Neutrophil (primary cell): Measurements from ENCODE around the gene LRP10.

ENCODE experiments used
- H3K27ac ChIP-seq: fragments of 200-600 bp; sonication (generic); 2 replicates; pipeline ENCODE4 v1.5.1; 2016; ENCODE audit warnings: mild to moderate bottlenecking, moderate library complexity
- H3K27me3 ChIP-seq: fragments of 200-600 bp; sonication (generic); 2 replicates; pipeline ENCODE4 v1.6.0; 2016; ENCODE audit warnings: mild to moderate bottlenecking
- H3K36me3 ChIP-seq: fragments of 200-600 bp; sonication (generic); 2 replicates; pipeline ENCODE4 v1.5.1; 2017
- H3K4me1 ChIP-seq, 2 experiments: fragments of 200-600 bp in 1 of 2; sonication (generic) in 1 of 2; 1 replicate in 1 of 2; 2 replicates in 1 of 2; pipeline versions ENCODE4 v1.5.1 to v1.6.1; 2013 to 2016; ENCODE audit warnings: low read depth in 1 of 2, low read length in 1 of 2, mild to moderate bottlenecking in 1 of 2, moderate library complexity in 1 of 2; ENCODE audit not compliant: control insufficient read depth in 1 of 2, insufficient read depth in 1 of 2
- H3K4me3 ChIP-seq, 2 experiments: fragments of 200-600 bp in 1 of 2; sonication (generic) in 1 of 2; 1 replicate in 1 of 2; 2 replicates in 1 of 2; pipeline ENCODE4 v1.5.1; 2013 to 2016; ENCODE audit warnings: low read depth in 1 of 2, low read length in 1 of 2, mild to moderate bottlenecking in 1 of 2, moderate library complexity in 1 of 2
- H3K9me3 ChIP-seq: fragments of 200-600 bp; sonication (generic); 2 replicates; pipeline ENCODE4 v1.5.1; 2016
- CTCF ChIP-seq: fragments of 200-600 bp; sonication (generic); IDR thresholded peaks from 2 replicates; pipeline ENCODE4 v1.5.1; 2016; ENCODE audit warnings: antibody characterized with exemption

The LRP10 gene

GRCh38 chr14:22837750-22838538, 33.6 kb upstream of the LRP10 start:
- H3K4me1 ChIP-seq: peaks cover 15% of the 10 kb centered on the region in 2 experiments
- TF ChIP-seq CTCF: no peak
- peaks cover 18% of the 10 kb centered on the region for H3K36me3 ChIP-seq
- H3K9me3 ChIP-seq: no peaks in the 10 kb centered on the region
- H3K27ac ChIP-seq: no peak overlapping the region
- H3K4me3 ChIP-seq: no peak overlapping the region
- H3K27me3 ChIP-seq: peaks cover 44% of the 10 kb centered on the region

GRCh38 chr14:22838631-22839041, 32.9 kb upstream of the LRP10 start:
- no peak overlapping the region for H3K4me3 ChIP-seq
- H3K36me3 ChIP-seq: peaks cover 12% of the 10 kb centered on the region
- no peak overlapping the region for H3K27ac ChIP-seq
- peaks cover 15% of the 10 kb centered on the region in 2 experiments for H3K4me1 ChIP-seq
- no peak for TF ChIP-seq CTCF
- peaks cover 44% of the 10 kb centered on the region for H3K27me3 ChIP-seq
- H3K9me3 ChIP-seq: no peaks in the 10 kb centered on the region

GRCh38 chr14:22839159-22839779, 32.3 kb upstream of the LRP10 start:
- no peak overlapping the region for H3K4me3 ChIP-seq
- H3K36me3 ChIP-seq: peaks cover 6% of the 10 kb centered on the region
- H3K27me3 ChIP-seq: peaks cover 44% of the 10 kb centered on the region
- H3K4me1 ChIP-seq: peaks cover 15% of the 10 kb centered on the region in 2 experiments
- no peak for TF ChIP-seq CTCF
- H3K9me3 ChIP-seq: no peaks in the 10 kb centered on the region
- no peak overlapping the region for H3K27ac ChIP-seq

GRCh38 chr14:22841311-22841710, 30.2 kb upstream of the LRP10 start:
- H3K4me3 ChIP-seq: no peak overlapping the region
- H3K4me1 ChIP-seq: peaks cover 14% of the 10 kb centered on the region in 2 experiments
- TF ChIP-seq CTCF: no peak
- no peak overlapping the region for H3K27ac ChIP-seq
- H3K27me3 ChIP-seq: peaks cover 33% of the 10 kb centered on the region
- H3K9me3 ChIP-seq: no peaks in the 10 kb centered on the region
- no peaks in the 10 kb centered on the region for H3K36me3 ChIP-seq

GRCh38 chr14:22841769-22842168, 29.8 kb upstream of the LRP10 start:
- Histone ChIP-seq H3K27ac (no peak overlapping the region), H3K9me3 (no peaks in the 10 kb centered on the region), H3K36me3 (no peaks in the 10 kb centered on the region), H3K4me1 (peaks cover 9 to 10% of the 10 kb centered on the region in 2 experiments), H3K27me3 (peaks cover 28% of the 10 kb centered on the region), H3K4me3 (no peak overlapping the region)
- no peak for TF ChIP-seq CTCF
